NB4 (cell line): ENCODE results near the gene BCL7C.

Experiments used
- POLR2A ChIP-seq: IDR thresholded peaks from 2 replicates; pipeline ENCODE4 v1.6.1; 2011; ENCODE audit warnings: mild to moderate bottlenecking; ENCODE audit not compliant: insufficient read length; ENCODE audit errors: extremely low read depth
- TF ChIP-seq, protein P1 (sequence below): IDR thresholded peaks from one replicate; pipeline ENCODE4 v1.5.1; 2012; ENCODE audit warnings: low read depth, low read length
- TF ChIP-seq, protein P2 (sequence below): IDR thresholded peaks from 2 replicates; pipeline ENCODE4 v1.6.1; 2011; ENCODE audit warnings: low read depth, low read length

DNA sequence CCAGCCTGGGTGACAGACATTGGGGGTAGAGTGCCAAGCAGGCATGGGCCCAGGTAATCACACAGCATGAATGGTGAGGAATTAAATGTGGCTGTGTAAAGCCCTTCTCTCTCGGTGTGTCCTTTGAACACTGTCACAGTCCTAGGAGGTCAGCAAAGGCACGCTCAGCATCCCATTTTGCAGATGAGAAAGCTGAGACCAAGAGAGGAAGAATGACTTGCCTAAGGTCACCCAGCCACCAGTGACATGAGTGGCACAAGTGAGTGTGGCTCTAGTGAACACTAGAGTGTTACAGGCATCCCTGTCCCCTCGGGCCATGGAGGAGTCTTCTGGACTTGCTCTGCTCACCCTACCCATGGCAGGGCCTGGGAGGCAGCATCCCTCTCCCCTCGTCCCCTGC, 13.2 kb upstream of the BCL7C start:
- TF ChIP-seq, protein P1, sequence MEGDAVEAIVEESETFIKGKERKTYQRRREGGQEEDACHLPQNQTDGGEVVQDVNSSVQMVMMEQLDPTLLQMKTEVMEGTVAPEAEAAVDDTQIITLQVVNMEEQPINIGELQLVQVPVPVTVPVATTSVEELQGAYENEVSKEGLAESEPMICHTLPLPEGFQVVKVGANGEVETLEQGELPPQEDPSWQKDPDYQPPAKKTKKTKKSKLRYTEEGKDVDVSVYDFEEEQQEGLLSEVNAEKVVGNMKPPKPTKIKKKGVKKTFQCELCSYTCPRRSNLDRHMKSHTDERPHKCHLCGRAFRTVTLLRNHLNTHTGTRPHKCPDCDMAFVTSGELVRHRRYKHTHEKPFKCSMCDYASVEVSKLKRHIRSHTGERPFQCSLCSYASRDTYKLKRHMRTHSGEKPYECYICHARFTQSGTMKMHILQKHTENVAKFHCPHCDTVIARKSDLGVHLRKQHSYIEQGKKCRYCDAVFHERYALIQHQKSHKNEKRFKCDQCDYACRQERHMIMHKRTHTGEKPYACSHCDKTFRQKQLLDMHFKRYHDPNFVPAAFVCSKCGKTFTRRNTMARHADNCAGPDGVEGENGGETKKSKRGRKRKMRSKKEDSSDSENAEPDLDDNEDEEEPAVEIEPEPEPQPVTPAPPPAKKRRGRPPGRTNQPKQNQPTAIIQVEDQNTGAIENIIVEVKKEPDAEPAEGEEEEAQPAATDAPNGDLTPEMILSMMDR = no peak
- no peak for TF ChIP-seq POLR2A
- TF ChIP-seq, protein P2, sequence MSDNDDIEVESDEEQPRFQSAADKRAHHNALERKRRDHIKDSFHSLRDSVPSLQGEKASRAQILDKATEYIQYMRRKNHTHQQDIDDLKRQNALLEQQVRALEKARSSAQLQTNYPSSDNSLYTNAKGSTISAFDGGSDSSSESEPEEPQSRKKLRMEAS = no peak
